HG02943 (cell line): ENCODE data around the gene MED13L.
"Not testable (repeated sequence)": the region's sequence is repeated elsewhere in the genome, so short reads cannot be mapped to it uniquely, and the experiment has no call there.

Experiments used
- ATAC-seq: cut with Tn5 transposase; IDR thresholded peaks from one replicate; pipeline ENCODE4 v1.9.1; 2021; ENCODE audit warnings: mild to moderate bottlenecking, low read depth, moderate library complexity; ENCODE audit not compliant: unreplicated experiment

MED13L gene

DNA sequence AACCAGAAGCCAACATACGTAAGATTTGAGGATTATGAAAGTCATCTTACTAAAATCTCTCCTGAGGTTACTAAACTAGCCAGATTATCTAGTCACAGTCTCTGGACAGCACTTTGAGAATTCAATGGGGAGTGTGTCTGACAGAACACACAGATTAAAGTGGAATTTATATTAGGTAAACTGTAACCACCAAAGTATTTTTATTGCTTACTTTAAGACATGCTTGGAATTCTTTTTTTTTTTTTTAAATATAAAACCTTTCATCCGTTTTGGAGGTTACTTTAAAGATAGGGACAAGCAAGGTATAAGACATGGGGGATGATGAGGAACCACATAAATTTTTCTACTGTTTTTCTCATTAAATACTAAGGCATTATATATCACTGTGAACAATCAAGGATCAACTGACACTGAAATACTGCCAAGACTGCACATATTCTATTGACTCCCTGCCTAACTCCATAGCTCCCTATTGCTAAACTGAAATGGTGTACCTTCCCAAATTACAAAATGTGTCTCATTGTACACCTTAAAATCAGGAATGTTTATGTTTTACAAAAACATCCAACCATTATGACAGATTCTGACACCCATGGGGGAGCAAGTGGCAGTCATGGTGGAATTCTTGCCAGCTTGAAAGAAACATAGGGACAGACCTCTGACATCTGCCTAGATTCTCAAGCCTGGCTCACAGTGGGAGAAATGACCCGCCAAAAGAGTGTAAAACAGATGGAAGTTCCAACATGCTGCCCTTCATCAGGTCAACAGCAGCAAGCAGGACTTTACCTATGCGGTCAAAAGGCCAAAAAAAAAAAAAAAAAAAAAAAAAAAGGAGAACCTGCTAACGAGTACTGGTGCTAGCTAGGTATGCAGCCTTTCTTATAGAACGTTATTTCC lies 239.3 kb downstream of the MED13L start:
- ATAC-seq, result no peak

- no peak for ATAC-seq
These were observed 243.7 kb downstream of the MED13L start for GRCh38 chr12:116033765-116034164.

DNA sequence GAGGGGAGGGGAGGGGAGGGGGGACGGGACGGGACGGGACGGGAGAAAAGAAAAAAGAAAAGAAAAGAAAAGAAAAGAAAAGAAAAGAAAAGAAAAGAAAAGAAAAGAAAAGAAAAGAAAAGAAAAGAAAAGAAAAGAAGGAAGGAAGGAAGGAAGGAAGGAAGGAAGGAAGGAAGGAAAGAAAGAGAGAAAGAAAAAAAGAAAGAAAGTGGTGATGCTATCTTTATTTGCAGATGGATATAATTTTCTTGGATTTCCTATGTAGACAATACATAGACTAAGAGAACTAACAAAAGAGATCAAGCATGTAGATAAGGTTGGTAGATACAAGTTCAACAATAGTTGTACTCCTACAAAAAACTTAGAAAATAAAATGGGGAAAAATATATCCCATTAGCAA lies 245.9 kb downstream of the MED13L start:
- not testable (repeated sequence) for ATAC-seq

- no peak for ATAC-seq
These were observed 248.9 kb downstream of the MED13L start for GRCh38 chr12:116028619-116029018.

DNA sequence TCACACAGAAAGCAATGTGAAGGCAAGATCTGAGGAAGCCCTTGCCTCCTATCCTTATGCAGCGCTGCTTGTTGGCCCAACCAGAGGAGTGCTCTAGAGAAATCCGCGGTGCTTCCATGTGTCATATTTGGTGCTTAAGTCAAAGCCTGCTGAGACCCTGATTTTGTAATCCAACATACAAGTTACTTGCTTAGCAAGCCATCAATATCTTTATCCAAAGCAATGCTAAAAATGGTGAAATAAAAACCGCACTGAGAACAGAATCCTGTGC lies 250.0 kb downstream of the MED13L start:
- ATAC-seq, result no peak

DNA sequence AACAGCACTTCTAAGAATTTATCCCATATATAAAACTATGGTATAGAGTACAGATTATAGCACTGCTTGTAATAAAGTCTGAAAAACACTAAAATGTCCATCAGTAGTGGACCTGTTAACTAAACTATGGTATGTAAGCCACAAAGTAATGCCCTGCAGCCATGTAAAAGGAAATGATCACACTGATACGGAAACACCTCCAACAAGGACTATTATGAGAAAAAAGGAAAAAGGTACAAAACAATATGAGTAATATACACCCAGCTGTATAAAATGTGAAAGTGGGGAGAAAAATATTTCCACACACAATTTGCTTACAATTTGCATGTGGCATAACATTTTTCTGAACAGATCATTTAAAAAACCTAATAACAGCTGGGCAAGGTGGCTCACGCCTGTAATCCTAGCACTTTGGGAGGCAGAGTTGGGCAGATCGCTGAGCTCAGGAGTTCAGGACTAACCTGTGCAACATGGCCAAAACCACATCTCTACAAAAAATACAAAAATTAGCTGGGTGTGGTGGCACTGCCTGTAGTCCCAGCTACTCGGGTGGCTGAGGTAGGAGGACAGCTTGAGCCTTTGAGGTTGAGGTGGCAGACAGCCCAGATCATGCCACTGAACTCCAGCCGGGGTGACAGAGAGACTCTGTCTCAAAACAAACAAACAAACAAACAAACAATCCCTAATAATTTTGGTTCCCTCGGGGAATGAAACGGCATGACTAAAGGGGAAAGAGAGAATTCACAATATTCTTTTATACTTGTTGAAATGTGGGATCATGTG lies 250.5 kb downstream of the MED13L start:
- ATAC-seq, result no peak

GRCh38 chr12:116026346-116026745 lies 251.1 kb downstream of the MED13L start:
- ATAC-seq, result no peak

DNA sequence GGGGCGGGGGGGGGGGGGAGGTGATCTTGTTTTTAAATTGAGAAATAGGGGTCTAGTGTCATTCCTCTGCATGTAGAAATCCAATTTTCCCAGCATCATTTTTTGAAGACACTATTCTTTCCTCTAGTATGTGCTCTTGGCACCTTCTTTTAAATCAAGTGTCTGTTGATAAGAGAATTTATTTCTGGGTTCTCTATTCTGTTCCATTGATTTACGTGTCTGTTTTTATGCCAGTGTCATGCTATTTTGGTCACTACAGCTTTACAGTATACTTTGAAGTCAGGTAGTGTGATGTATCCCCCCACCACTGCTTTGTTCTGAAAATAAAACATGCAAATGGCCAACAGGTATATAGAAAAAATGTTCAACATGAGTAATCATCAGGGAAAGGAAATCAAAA lies 252.7 kb downstream of the MED13L start:
- ATAC-seq, result no peak

- ATAC-seq, result no peak
These were observed 258.1 kb downstream of the MED13L start for GRCh38 chr12:116019415-116019814.

DNA sequence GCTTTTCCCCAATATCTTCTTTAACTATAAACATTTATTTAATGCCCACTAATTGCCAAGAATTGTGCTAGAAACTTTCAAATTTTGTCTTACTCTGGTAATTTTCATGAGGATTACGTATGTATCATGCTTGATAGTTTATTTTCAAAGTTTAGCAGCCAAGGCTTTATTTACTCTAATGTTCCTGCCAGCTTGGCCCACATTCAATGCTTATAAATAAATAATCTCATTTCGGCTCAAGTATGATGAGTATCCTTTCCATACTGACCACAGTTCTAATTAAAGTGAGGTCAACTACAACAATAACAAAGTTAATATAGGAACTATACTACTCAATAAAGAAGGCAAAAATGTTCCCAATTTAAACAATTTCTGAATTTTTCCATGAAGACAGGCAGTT lies 259.2 kb downstream of the MED13L start:
- no peak for ATAC-seq

DNA sequence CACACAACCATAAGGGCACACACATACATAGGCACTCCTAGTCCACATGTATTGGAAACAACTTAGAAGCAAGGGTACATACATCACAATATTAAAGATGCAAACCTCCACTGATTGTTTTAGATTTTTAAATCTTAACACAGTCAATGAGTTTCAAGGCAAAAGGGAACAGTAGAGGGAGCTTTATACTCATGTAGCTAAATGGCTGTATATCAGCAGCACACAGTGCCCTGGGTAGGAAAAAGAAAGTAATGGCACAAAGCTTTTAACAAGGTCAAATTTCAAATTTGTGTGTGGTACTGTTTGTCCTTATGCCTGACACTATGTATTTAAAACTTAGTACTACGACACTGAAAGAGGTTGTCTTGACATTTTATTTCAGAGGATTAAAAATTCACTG lies 262.0 kb downstream of the MED13L start:
- ATAC-seq, result no peak

- no peak for ATAC-seq
These were observed 264.7 kb downstream of the MED13L start for GRCh38 chr12:116012757-116013156.

DNA sequence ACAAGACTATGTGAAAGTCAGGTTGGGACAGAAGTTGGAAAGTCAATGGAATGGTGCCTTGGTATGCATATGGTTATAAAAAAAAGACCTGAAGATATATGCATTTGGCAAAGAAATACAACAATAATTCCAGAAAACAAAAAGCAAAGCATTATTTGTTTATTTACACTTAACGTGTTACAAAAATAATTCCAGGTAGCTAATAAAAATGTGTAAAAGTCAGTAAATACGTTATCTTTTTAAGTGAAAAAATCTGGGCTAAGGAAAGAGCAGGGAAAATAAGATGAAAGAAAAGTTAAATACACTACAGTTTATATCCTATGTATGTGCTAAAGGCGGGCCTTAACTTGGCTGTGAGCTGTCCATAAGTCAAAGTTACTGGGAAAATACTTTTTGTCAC lies 266.3 kb downstream of the MED13L start:
- ATAC-seq, result no peak

GRCh38 chr12:116010467-116010866 lies 267.0 kb downstream of the MED13L start:
- ATAC-seq, result no peak

DNA sequence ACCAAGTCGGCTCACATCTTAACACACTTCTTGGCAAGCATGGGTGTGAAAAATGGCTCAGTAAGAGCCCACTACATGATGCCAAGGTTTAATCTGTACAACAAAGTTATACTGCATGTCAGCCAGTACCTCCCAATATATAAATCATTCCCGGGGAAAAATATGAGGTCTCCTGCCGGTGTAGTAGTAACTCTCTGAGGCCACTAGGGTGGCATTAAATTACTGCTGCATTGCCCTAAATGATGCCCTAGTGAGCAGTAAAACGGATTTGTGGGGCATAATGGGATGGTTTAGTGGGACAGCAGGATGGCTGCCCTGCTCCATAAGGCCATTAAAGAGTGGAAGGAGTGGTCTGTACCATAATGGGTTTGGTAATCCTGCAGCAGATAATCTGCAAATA lies 267.7 kb downstream of the MED13L start:
- no peak for ATAC-seq

GRCh38 chr12:116006141-116006540 lies 271.4 kb downstream of the MED13L start:
- ATAC-seq, result no peak

GRCh38 chr12:116002890-116003536 lies 274.5 kb downstream of the MED13L start:
- no peak for ATAC-seq

DNA sequence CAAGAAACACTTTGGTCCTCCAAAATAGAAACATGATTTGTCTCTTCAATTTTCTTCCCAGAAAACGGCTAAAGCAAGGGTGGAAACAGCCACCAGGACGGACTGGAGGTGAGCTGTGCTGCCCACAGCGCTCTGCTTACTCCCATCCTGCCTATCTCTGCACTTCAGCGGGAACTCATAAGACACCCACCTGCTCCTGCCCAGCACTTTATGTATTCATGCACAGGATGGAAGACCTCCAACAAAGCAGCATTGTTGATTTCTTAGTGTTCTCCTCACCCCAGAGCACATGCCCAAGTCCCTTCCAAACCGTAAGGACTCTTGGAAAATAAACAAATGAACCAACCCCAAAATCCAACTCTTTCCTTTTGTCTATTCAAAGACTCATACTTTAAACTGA lies 277.2 kb downstream of the MED13L start:
- no peak for ATAC-seq

DNA sequence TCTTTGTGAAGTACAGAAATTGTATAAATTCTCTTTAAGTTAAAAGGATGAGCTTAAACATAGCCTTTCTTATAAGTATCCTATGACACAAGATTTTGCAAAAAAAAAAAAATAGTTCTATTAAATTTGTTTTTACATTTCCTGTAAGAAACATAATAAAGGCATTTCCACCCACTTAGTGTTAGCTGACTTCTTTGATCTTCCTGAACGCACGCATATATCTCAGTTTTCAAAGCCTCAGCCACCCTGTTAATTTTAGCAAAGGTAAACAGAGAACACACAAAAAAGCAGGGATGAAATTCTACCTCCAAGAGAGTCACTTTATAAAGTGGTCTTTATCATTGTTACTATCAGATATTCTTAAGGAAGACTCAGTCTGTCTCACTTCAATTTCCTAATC lies 277.9 kb downstream of the MED13L start:
- ATAC-seq, result no peak

DNA sequence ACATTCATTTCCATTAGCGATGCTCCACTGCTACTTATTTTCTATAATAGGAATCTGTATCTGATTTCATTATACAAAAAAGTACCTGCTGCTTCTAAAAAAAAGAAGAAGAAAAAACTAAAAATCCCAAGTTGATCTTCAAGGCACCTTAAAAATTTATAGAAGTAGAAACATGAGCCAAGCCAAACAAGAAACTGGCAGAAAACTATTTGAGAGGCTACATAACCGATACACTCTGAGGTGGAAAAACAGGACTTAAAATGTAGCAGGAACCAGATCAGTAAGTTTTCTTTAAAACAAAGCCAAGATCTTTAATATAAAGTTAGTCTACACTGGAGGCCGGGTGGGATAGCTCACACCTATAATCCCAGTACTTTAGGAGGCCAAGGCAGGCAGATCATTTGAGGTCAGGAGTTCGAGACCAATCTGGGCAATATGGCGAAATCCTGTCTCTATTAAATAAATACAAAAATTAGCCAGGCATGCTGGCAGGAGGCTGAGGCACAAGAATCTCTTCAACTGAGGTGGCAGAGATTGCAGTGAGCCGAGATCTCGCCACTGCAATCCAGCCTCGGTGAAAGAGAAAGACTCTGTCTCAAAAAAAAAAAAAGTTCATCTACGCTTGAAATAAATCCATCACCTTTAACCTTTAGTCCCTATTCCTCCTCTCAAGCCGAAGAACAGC lies 278.6 kb downstream of the MED13L start:
- no peak for ATAC-seq

DNA sequence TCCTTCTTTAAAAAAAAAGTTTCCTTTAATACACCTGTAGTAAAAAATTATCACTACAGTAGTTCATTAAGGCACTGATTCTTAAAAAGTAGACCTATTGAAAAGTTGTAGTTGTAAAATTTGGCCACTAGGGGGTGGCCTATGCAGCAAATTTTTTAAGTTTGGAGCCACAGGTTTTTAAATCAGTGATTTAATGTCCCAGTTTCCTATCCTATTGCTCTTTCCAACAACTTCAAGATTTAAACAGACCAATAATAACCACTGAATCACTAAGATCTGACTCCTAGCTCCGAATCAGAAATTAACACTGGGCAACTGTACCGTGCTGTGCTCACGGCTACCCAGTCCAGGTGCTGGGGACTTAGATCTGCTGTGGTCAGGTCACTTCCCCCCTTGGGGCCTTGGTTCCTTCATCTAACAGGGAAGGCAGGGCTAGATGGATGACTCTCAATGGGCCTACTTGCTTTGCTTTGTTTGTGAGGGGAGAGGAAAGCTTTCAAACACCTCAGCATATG lies 279.3 kb downstream of the MED13L start:
- no peak for ATAC-seq
